Hematopoietic multipotent progenitor cell treated with erythropoietin and hydrocortisone succinate and interleukin-3 and kit ligand, for 17 days (in vitro differentiated cells): ENCODE results near the gene DNER.
"Not testable (repeated sequence)": the region's sequence is repeated elsewhere in the genome, so short reads cannot be mapped to it uniquely, and the experiment has no call there.

ENCODE experiments used
- DNase-seq: peaks from one replicate; pipeline ENCODE4 v3.0.0-alpha.2; 2015; ENCODE audit warnings: low spot score

DNER gene

DNA sequence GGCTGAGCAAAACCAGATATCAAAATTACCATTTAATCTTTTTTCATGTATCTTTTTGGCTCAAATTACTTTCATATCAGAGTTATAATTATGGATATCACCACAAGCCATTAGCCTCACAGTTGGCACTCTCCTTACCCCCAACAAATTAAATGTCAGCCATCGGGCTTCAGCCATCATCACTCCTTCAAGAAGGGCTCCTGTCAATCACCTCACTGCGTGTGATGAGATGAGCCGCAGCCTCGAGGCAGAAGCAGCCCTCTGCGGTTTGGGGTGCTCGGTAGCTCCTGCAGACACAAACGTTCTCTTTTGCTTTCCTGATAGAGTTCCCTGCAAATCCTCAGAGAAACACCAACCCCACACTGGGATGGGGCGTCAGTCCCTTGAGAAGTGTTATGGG lies 94.1 kb downstream of the DNER start:
- no peak for DNase-seq

DNA sequence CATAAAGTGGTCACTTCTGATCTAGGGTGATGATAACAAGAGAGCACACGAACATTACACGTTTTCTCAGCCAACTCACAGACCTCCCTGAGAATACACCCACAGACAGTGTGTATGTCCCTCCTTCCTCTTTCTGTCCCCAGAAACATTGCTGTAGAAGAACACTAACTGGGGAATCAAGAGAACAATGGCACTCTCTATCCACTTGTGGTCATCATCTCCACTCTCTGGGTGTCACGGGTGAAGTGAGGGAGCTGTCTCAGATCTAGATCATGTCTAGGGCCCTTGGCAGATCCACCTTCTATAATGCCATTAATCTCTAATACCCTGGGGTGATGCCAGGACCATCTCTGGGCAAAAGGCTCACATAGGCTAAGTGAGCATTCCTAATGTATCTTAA lies 97.9 kb downstream of the DNER start:
- no peak for DNase-seq

DNA sequence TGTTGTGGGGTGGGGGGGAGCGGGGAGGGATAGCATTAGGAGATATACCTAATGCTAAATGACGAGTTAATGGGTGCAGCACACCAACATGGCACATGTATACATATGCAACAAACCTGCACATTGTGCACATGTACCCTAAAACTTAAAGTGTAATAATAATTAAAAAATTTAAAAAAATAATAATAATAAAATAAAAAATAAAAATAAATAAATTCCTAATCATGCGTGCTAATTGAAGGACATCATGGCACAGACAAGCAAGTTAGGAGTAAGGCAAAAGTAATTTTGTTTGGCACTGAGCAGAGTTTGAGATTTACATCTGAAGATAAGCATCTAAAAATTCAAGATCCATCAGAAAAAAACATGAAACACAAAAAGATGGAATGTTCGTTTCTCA lies 100.3 kb downstream of the DNER start:
- not testable (repeated sequence) for DNase-seq

DNA sequence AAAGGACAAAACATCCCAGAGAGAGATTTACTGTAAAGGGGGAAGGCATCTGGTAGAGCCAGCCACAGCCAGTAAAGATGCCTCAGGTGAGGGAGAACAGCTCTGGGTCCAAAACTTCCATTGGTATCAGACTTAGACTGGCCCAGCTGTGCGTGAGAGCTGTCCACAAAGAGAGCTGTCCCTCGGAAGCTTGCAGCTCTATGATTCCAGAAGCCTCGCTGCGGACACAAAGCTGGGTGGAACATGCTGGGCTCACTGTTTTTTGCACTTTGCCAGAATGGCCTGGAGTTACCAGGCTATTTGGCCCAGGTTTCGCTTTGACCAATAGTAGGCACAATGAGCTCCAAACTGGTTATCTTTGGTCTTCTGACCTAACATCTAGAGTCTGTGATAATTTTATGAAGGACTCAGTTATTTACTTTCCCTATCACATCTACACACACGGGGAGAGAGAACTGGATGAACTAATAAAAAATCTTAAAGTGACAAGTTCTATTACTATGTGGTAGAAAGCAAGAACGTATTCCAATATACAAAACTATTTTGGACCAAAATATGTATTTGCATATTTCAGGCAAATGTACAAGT lies 101.9 kb downstream of the DNER start:
- DNase-seq: no peak

DNA sequence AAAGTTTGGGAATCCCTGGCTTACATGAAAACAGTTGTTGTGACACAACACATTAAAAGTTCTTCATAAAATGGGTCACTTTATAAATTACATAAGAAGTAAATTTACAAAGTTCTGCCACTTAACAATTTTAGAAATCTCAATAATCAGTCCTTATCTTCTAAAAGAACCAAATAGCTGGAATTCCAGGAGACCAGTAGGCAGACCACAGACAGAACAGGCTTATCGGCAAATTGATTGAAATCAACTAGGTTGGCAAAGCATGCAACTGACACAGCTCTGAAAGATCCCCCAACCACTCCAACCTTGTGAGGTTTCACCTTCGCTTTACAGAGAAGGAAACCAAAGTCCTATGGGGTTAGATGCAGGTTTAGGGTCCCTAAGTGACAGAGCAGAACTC lies 103.0 kb downstream of the DNER start:
- no peak for DNase-seq

DNA sequence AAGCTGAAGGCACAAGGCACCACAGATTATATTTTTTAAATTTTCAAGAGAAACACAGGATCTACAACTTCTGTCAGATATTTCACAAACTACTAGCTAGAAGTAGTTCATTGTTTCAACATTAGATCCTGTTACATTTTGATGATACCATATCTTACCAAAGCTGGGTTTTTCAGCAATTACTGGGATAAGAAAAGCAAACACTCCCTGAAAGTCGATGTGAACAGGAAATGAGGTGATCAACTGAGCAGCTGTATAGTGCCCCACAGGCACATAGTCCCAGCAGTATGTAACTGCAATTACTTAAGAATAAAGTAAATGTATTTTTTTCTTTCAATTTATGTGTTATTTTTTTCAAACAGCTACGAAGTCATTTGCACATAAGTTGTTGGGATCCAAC lies 103.5 kb downstream of the DNER start:
- no peak for DNase-seq

DNA sequence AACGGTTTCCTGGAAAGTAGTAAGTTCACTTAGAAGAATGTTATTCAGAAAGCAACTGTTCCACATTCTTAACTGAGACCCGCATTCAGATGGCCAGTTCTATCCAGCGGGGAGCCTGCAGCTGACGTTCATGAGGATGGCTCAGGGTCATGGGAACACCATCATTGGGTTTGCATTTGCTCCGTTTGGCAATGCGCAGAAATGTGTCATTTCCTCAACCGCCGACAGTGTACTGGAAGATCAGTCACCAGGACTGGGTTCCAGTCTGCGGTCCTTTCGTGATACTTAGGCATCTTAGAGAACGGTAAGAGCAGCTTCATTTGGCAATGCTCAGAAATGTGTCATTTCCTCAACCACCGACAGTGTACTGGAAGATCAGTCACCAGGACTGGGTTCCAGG lies 104.0 kb downstream of the DNER start:
- no peak for DNase-seq

DNA sequence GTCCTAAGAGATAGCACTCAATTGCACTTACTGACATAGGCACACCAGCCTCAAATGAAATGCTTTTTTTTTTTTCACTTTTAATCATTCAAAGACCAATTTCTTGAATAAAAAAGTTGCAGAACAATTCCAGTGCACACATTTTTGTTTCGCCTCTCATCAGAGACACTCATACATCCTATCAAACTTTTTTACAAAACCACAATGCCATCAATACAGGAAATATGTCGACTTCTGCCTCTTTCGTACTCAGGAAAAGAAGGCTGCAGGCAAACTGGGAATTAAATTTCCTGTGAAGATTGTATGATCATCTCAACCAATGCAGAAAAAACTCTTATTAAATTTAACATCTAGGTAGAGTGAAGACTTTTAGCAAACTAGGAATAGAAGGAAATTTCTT lies 112.4 kb downstream of the DNER start:
- no peak for DNase-seq

DNA sequence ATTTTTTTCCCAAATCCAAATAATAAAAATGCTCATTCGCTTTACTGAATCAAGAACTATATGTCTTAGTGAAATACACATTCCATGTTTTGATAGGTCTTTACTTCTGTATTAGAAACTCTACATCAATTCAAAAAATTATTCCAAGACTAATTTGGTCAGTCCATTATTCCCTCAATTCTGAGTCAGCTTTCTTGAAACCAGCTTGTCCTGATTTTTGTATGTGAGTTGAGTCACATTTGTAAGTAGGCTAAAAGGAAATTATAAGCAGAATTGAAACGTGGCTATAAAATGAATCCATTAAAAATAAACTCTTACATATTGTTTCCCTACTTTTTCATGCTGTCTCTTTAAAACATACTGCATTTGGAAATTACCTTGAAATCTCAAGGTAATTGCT lies 113.0 kb downstream of the DNER start:
- no peak for DNase-seq

DNA sequence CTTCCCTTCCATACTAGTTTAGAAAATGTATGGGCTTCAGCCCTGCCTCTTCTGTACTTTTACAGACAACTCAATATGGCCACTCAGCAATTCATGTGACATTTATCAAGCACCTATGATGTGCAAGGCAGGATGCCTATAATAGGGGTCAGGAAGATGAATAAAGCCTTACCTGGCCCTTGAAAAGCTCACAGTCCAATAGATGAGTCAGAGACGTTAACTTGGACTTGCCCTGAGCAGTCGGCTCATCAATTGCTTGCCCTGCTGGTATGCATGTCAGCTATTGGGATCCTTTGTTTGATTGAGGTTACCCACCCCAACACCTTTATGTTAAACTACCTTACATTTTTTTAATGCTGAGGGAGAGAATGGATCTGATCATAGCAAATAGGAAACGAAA lies 116.1 kb downstream of the DNER start:
- DNase-seq: no peak

DNA sequence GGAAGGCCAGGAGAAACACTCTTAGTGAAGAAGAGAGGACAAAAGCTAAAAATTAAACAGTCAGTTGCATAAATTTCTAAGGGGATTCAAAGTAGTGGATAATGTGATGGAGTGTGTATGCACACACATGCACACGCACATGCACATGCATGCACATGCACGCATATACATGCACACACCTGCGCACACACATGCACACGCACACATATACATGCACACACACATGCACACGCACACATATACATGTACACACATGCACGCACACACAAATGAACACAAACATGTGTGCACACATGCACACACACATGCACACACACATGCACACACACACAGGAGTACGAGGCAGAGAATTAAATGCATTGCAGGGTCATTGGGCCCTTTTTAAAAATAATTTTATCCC lies 117.6 kb downstream of the DNER start:
- DNase-seq: no peak

DNA sequence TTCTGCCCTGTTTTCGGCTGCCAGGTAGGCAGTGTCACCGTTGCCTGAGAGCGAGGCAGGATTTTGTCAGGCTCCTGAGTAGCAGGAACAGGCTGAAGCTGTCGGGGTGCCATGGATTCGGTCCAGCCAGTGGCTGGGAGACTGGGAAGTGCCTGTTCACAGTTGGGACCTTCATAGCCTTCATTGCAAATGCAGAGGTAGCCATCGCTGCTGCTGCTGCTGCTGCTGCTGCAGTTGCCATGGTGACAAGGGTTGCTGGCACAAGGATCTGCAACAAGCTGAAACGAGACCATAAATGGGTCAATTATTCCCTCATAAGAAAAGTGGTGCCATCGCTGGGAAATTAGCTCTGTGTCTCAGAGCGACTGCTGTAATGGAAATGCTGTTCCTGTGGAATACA lies 122.7 kb downstream of the DNER start:
- DNase-seq: no peak

DNA sequence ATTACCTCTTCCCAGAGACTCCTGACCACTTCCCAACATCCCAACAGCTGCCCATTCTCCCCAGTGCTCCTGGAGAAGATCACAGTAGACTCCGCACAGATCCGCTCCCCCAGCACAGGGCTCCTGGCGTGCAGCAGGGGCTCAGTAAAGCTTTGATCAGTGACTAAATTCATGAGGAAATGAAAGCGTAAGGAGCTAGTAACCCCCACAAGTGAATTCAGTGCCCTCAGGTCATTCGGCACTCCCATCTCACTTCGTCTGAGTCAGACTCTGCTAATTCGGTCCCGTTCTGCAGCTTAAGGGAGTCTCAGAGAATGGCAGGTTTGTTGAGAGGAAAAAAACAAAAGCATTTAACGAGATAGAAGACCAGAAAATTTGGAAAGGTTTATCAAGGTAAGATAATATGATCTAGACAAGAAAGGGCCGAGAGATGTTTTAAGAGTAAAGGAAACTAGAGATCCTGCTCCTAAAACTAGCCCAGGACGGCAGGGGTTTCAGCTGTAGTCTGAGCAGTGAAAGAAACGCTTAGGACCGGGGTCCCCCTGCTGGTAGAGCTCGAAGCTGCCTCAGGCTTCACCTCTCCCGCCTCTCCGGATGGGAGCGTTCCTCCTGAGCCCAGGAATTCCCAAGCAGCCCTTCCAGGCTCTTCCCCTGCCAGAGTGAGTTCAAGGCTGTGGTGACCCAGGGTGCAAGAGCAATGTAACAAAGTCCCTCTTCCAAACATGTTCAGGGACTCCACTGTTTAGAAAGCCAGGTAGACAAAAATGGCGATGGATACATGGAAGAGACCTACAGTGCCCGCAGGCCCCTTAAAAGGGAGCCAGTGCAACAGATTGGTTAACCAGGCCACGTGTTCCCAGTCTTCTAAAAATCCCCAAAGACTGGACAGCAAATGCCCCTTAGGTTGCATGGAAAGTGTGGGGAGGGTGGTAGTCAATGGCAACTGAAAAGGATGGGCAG lies 127.3 kb downstream of the DNER start:
- DNase-seq: no peak

DNA sequence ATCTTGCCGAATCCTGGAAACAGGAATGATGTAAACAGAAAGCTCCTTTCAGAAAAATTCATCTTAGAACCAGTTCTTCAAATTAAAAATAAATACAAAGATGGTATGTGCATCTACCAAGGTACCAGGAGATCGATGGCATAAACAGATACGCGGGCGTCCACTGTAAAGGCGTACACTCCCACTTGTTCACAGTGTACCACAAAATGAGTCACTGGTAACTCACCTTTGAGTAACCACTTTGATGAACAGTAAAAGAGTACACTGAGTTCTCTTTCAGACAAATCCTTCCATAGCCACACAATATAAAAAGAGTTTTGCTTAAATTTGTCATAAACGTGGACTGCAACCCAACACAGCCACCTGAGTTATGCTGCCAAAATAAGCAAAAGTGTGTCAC lies 128.3 kb downstream of the DNER start:
- DNase-seq: no peak

DNA sequence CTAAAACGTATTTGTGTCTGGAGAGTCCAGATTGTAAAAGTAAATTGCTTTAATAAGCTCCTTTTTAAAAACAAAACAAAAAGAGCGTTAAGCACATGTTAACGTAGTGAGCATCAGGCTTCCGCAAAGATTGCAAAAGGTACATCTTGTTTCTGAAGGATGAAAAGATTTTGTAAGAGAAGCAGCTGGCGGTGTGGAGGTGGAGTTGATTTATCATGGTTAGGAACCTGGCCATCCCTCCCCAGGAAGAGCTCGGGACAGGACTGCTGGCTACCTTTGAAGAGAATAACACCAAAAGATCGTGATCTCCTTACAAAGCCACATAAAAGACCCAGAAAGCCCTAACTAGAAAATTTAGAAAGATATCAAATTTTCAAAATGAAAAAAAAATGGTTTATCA lies 132.2 kb downstream of the DNER start:
- DNase-seq: no peak

DNA sequence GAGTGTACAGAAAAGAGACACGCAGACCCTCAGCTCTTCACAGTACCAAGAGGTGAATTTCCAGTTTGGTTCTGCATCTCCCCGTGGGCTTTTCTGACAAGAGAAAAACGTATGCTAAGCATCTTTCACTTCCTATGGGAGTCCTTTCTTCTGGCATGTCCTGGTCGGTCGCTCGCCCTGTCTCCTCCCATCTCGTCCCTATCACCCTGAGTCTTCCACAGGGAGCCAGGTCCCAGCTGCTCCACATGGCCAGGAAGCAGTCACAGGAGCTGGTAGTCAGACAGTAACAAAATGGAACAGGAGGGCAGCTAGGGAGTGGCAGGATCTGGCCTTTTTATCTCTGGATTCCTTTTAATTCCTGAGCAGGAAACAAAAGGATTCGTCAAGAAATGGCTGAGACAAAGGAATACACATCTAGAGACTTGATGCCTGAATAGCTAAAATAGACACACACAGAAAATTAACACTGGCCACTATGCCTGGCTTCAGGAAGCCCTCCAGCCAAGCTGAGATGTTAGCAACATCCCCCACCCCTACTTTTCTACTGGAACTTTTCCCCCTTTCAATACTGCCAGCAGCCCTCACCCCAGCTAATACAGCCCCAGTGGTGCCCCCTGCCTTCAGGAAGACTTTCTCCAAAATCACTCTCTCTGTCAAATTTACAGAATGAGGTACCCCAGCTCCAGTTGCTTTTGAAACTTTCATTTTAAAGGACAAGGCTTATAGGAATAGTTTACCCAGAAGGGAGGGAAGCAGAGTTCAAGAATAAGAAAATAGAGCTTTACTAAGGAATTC lies 136.1 kb downstream of the DNER start:
- no peak for DNase-seq

DNA sequence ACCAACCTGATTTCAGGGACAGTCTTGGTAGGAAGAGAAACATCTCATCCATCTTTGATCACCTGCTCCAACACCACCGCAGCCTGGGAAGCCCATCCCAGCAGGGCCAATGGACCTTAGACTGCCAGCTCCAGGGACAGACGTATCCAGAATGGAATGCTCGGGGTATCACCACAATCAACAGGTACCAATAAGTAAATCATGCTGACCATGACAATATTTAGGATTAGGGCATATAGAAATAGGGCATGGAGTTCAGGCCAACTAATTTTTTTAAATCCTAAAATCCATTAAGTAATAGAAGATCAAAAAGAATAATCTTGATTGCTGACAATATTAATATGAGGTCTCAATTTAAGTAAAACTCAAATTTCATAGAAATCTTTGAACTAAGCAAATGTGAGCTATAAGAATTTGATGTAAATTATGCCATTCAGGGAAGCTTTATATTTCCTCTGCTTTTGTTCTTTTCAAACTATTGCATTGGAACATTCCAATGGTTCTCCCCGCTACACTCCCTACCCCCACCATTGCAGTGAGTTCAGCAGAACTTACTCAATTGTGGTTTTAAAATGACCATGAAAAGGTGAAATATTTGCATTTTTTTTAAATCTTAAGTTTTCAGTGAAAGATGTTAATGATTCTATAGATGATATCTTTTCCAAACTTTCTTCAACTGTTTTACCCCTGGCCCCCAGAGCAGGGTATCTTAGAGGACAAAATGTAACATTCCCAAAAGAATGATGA lies 138.6 kb downstream of the DNER start:
- no peak for DNase-seq

DNA sequence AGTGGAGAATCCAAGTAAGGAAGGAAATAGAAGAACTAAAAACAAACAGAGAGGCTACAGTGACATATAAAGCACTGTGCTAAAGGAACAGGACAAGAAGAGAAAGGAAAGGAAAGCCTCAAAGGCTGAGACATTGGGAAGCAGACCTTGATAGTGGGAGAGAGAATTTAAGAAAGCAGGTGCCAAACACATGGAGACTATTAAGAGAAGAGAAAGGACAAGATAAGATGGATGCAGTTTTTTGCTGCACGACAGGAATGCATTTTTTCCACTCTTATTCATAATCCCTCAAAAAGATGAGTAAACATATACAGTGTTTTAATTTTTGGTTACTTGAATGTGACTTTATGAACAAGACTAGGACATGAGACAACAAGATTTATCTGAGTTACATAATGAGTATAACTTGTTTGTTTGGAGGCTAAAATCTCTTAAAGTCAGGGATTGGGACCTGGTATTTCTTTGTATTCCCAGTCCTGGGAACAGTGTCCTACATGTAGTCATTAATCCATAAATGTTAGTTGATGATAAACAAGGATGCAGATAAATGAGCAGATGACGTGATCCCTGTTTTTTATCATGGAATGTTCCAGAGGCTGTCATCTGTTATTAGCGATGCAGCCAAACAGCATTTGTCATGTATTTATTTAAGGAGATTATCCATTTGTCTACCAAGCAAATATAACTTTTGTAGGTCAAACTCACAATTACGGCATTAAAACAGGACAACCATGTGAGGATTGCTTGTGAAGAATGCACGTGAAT lies 141.7 kb downstream of the DNER start:
- DNase-seq: no peak

DNA sequence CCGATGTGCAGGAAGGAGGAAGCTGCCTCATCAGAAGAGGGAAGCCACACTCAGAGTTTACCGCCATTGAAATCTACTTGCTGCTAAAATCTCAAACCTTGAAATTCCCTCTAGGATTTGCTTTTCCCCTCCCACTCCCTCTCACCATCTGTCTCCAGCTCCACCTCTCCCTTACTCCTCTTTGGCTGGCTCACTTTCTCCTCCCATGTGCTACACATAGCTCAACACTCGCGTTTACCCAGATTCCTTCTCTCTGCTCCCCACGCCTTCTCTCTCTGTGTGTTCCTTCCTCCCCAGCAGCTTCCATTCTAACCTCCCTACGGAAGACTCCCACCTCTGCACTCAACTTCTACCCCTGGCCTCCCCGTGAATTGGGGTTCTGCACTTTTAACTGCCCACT lies 143.1 kb downstream of the DNER start:
- no peak for DNase-seq

DNA sequence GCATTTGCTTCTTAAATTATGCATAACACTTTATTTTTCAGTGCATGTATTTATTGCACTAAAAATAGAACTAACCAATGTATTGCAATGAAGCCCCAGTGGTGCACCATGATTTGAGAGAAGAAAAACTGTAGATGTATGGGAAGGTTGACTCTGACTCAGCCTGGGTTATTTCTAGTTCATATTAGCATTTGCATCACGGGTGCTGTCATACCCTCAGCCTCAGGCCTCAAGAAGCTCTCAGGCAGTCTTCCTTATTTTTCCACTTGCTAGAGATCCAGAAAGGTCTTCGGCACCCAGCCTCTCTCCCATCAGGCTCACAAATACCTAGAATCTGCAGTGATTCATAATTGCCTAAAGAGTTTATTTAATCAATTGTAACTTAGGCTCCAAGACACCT lies 148.0 kb downstream of the DNER start:
- DNase-seq: no peak

DNA sequence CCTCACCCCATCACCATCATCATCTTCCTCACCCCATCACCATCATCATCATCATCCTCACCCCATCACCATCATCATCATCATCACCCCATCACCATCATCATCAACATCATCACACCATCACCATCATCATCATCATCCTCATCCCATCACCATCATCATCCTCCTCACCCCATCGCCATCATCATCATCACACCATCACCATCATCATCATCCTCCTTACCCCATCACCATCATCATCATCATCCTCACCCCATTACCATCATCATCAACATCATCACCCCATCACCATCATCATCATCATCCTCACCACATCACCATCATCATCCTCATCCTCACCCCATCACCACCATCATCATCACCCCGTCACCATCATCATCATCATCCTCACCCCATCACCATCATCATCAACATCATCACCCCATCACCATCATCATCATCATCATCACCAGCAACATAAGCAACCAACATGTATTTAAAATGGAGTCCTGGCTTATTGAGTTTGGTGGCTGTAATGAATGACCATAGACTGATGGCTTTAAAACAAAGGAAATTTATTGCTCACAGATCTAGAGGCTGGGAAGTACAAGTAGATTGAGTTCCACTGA lies 150.0 kb downstream of the DNER start:
- no peak for DNase-seq
